GM12892 (cell line): Measurements from ENCODE around the gene AMOTL1.
A peak's percentile ranks its signal among the peaks of the same experiment; 100 is the strongest.

ENCODE experiments used
- DNase-seq: peaks from one replicate; pipeline ENCODE4 v3.0.0; 2011; ENCODE audit not compliant: insufficient read length
- FAIRE-seq: peaks from 2 replicates; lab custom pipeline; 2011; peaks lifted over from hg19 to GRCh38; lab: Jason Lieb, UNC
- POLR2A ChIP-seq: IDR thresholded peaks from 2 replicates; pipeline ENCODE4 v1.6.1; 2011; ENCODE audit warnings: low read depth, low read length, control low read depth
- POLR2AphosphoS5 ChIP-seq: IDR thresholded peaks from 2 replicates; pipeline ENCODE4 v1.6.1; 2011; ENCODE audit warnings: low read depth, low read length, control low read depth
- TAF1 ChIP-seq: IDR thresholded peaks from 2 replicates; pipeline ENCODE4 v1.6.1; 2011; ENCODE audit warnings: low read depth, mild to moderate bottlenecking, control low read depth, low read length, borderline replicate concordance

AMOTL1 gene

DNA sequence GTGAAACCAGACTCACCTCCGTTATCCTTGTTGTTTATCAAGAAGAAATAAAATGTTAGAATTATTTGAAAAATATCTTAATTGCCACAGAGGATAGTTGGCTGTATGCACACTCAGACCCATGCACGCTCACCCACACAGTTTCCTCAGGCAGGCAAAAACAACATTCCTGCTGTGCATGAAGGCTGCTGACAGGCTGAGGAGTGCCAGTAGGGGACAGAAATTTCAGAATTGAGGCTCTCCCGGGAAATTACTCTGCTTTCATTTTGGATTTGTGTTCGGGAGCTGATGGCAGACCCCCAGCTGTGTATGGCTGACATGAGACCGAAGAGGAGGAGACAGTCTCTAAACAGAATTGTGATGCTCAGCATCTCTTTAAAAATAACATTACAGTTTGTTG is 87.5 kb downstream of the AMOTL1 start:
- TF ChIP-seq POLR2AphosphoS5 (no peak), POLR2A (no peak), TAF1 (no peak)
- FAIRE-seq, result no peak
- no peak for DNase-seq

DNA sequence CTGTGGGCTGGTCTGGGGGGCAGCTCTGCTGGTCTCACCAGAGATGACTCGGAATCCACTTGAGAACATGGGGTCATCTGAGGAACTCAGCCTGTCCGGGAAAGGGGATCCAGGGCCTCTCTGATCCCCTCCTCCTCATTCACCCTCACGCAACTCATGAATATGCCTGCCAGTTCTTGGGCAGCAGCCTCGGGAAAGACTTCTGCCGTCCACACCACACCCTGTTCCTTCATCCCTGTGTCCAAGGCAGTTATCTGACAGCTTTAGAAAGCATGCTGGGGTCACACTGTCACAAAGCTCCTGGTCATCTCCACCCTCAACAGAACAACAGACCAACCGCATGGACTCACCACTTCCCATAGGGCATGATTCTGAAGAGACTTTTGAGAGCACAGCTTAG is 88.3 kb downstream of the AMOTL1 start:
- FAIRE-seq (no peak), DNase-seq (no peak)
- TF ChIP-seq POLR2A, result no peak
- no peak for TF ChIP-seq TAF1
- TF ChIP-seq POLR2AphosphoS5, result no peak

GRCh38 chr11:94857337-94857736 is 89.2 kb downstream of the AMOTL1 start:
- DNase-seq, result no peak
- no peak for FAIRE-seq
- TF ChIP-seq TAF1, result no peak
- no peak for TF ChIP-seq POLR2A
- TF ChIP-seq POLR2AphosphoS5, result no peak

- TF ChIP-seq TAF1 (no peak), POLR2A (no peak), POLR2AphosphoS5 (no peak)
- FAIRE-seq, result no peak
- DNase-seq, result no peak
These were observed 90.0 kb downstream of the AMOTL1 start for GRCh38 chr11:94858012-94858705.

DNA sequence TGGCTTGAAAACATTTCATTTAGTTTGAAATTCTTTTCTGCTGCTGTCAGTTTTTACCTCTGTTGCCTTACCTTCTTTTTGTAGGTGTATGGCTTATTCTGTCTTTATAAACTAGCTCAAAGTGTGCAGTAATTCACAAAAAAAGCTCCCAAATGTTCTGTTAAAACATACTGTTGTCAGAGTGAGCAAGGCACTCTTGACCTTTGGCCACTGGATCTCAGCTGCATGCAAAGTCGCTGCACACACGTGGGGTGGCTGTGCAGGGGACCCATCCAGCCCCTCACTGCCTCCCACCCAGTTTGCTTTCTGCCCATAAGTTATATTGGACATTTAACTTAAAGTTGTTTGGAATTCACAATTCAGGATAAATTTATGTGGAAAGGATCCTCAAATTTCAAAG is 92.2 kb downstream of the AMOTL1 start:
- DNase-seq (no peak), FAIRE-seq (no peak)
- TF ChIP-seq POLR2AphosphoS5 (no peak), TAF1 (no peak), POLR2A (no peak)

DNA sequence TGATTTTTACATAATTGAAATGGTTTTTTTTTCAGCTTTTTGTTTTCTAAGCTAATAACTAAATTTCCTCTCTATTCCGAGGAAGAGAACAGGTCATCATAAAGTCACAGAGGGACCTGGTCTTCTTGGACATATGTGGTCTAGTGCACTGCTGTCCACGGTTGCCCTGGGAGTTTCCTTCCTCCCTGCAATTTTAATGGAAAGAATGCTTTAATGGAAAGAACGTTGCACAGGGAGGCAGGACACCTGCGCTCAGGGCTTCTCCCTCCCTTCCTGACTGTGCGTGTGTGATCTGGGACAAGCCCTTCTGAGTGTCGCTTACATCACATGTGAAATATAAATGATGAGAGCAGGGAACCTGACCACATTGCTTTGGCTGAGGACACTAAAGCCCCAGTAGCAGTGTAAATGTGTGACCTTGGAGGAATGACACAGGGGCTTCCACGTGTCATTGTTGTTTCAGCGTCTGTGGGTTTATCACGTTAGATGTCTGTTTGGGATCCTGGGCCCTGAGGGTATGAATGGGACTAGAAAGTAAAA is 93.2 kb downstream of the AMOTL1 start:
- no peak for DNase-seq
- TF ChIP-seq TAF1 (no peak), POLR2A (no peak), POLR2AphosphoS5 (no peak)
- FAIRE-seq, result no peak

DNA sequence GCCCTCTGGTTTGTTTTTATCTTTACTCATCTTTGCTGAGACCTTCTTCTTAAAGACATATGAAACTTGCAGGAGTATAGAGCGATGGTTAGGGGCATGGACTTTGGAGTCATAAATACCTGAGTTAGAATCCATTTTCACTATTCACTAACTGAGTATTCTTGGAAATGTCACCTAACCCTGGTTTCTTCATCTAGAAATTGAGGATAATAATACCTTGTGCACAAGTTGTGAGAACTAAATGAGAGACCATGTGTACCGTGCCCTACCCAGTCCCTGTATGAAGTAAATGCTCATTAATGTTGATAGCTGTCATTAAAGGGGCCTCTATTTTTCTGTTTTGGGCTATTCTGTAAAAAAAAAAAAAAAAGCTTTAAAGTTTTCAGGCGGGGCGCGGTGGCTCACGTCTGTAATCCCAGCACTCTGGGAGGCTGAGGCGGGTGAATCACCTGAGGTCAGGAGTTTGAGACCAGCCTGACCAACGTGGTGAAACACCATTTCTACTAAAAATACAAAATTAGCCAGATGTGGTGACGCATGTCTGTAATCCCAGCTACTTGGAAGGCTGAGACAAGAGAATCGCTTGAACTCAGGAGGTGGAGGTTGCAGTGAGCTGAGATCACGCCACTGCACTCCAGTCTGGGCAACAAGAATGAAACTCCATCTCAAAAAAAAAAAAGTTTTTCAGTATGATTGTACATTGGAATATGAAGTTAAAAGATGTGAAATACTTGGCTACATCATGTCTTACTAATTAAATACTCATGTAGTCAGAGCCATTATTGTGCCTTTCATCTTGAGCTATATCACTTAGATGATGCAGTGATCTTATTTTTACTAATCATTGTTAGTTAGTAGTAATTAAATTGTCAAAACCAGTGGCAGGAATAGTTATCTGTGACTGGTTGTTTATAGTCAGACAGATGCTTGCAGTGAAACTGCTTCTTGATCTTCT is 95.0 kb downstream of the AMOTL1 start:
- FAIRE-seq (no peak), DNase-seq (no peak)

DNA sequence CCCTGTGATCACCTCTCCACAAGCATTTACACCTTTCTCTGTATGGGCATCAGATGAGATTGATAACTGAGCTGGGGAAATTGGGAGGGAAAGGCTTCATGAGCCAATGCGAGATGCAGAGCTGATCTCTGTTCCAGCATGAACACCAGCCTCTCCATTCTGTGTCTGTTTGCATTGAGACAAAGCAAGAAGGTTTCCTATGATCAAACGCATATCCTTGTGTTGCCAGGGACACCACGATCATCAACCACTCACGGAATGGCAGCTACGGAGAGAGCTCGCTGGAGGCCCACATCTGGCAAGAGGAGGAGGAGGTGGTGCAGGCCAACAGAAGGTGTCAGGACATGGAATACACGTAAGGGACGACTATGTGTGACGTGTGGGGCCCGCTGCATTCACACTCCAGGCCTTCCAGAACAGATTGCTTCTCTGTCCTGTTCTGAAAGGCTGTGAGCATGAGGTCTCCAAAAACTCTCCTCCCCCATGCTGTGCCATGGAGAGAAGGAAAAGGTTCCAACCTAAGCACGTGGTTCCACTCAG is 96.4 kb downstream of the AMOTL1 start:
- DNase-seq (no peak), FAIRE-seq (no peak)
- no peak for TF ChIP-seq POLR2AphosphoS5
- no peak for TF ChIP-seq POLR2A
- no peak for TF ChIP-seq TAF1

More for the DNA sequence above, 95.0 kb downstream of the AMOTL1 start:
- TF ChIP-seq POLR2A (no peak), TAF1 (no peak), POLR2AphosphoS5 (no peak)

- no peak for FAIRE-seq
- TF ChIP-seq POLR2A, result no peak
- TF ChIP-seq TAF1, result no peak
- TF ChIP-seq POLR2AphosphoS5, result no peak
These were observed 98.2 kb downstream of the AMOTL1 start for GRCh38 chr11:94866231-94866822.

GRCh38 chr11:94866936-94867795 is 99.0 kb downstream of the AMOTL1 start:
- FAIRE-seq, result peak; percentile 51
- no peak for DNase-seq
- TF ChIP-seq POLR2AphosphoS5 (no peak), POLR2A (no peak)

More at GRCh38 chr11:94866231-94866822, 98.2 kb downstream of the AMOTL1 start:
- DNase-seq, result no peak
